Measurements from ENCODE around the gene ATOH1.

ATOH1 gene, protein sequence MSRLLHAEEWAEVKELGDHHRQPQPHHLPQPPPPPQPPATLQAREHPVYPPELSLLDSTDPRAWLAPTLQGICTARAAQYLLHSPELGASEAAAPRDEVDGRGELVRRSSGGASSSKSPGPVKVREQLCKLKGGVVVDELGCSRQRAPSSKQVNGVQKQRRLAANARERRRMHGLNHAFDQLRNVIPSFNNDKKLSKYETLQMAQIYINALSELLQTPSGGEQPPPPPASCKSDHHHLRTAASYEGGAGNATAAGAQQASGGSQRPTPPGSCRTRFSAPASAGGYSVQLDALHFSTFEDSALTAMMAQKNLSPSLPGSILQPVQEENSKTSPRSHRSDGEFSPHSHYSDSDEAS

DNA sequence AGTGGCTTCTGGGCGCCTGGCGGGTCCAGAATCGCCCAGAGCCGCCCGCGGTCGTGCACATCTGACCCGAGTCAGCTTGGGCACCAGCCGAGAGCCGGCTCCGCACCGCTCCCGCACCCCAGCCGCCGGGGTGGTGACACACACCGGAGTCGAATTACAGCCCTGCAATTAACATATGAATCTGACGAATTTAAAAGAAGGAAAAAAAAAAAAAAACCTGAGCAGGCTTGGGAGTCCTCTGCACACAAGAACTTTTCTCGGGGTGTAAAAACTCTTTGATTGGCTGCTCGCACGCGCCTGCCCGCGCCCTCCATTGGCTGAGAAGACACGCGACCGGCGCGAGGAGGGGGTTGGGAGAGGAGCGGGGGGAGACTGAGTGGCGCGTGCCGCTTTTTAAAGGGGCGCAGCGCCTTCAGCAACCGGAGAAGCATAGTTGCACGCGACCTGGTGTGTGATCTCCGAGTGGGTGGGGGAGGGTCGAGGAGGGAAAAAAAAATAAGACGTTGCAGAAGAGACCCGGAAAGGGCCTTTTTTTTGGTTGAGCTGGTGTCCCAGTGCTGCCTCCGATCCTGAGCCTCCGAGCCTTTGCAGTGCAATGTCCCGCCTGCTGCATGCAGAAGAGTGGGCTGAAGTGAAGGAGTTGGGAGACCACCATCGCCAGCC, at the start of gene ATOH1:
TSS of gene ATOH1 (plus strand) at position 422 of the 663 bp plus-strand sequence. CDS start at position 596, 174 bp downstream.
- TF ChIP-seq CTCF (IDR thresholded peaks at IDR 0.05; ENCODE audit: low read depth, low read length, missing control alignments) = no peak
- H3K4me3 ChIP-seq (ENCODE audit: low read depth, low read length) = no peak within 1 kb of the TSS
- no peak for DNase-seq (ENCODE audit: low read depth)

DNA sequence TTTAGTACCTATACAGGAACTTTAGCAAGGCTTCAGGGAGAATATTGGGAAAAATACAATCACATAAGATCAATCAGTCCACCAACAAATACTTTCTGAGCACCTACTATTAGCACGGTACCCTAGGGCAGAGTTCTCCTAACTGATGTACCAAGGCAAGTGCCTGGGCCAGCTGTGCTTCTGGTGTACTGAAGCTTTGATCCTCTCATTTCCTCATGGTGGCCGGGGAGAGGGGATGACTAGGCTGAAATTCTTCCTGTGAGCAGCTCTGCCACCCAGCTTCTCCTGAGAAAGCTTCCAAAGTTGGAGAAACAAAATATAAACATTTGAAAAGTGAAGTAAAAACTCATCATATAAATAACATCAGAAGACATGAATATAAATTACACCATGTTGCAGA, 49.3 kb upstream of the ATOH1 start:
- no peak for TF ChIP-seq CTCF (IDR thresholded peaks at IDR 0.05; ENCODE audit: low read depth, low read length, missing control alignments)
- no peak for DNase-seq (ENCODE audit: low read depth)
- H3K4me3 ChIP-seq (ENCODE audit: low read depth, low read length) = no peak overlapping the region

- no peak for DNase-seq (ENCODE audit: low read depth)
- no peak for TF ChIP-seq CTCF (IDR thresholded peaks at IDR 0.05; ENCODE audit: low read depth, low read length, missing control alignments)
- no peak overlapping the region for H3K4me3 ChIP-seq (ENCODE audit: low read depth, low read length)
These were observed 48.5 kb upstream of the ATOH1 start for GRCh38 chr4:93780080-93780479.

GRCh38 chr4:93781198-93781597, 47.4 kb upstream of the ATOH1 start:
- H3K4me3 ChIP-seq (ENCODE audit: low read depth, low read length) = no peak overlapping the region
- TF ChIP-seq CTCF (IDR thresholded peaks at IDR 0.05; ENCODE audit: low read depth, low read length, missing control alignments) = no peak
- no peak for DNase-seq (ENCODE audit: low read depth)

GRCh38 chr4:93786149-93786548, 42.4 kb upstream of the ATOH1 start:
- DNase-seq (ENCODE audit: low read depth) = no peak
- H3K4me3 ChIP-seq (ENCODE audit: low read depth, low read length) = no peak overlapping the region
- TF ChIP-seq CTCF (IDR thresholded peaks at IDR 0.05; ENCODE audit: low read depth, low read length, missing control alignments) = no peak

- no peak for DNase-seq (ENCODE audit: low read depth)
- peak; percentile 51 for TF ChIP-seq CTCF (IDR thresholded peaks at IDR 0.05; ENCODE audit: low read depth, low read length, missing control alignments)
- H3K4me3 ChIP-seq (ENCODE audit: low read depth, low read length) = no peak overlapping the region
These were observed 39.8 kb upstream of the ATOH1 start for GRCh38 chr4:93788712-93789111.
